ENCODE results near the gene ANKLE2. TPM values are rescaled to one million over a fixed set of nuclear protein-coding genes. Genes with fewer than 3 reads are reported as not detected.

Gene ANKLE2
- total and polyA plus RNA-seq, 2 of the 8 experiments (the other 6 are each of a cell fraction or from before 2014, with no cell fraction given), result 41.0 to 64.9 TPM

GRCh38 chr12:132710405-132711079 lies 51.1 kb downstream of the ANKLE2 start, which contains the start of gene PGAM5:
PGAM5 (plus strand) TSS chr12:132710842; CDS start chr12:132710877, 35 bp downstream.
- Histone ChIP-seq H3K14ac (ENCODE audit: insufficient read length) (peak within 1 kb of the TSS; percentile 84), H2AFZ (ENCODE audit: low read length) (peak within 1 kb of the TSS; percentile 87; the same call in 1 of the 2 replicates), H2BK5ac (ENCODE audit: low read depth, low read length) (peak within 1 kb of the TSS; percentile 88), H3K79me2 (ENCODE audit: control insufficient read depth in 1 of 2, insufficient read depth in 2 of 2, low read length in 2 of 2) (peaks cover 7 to 33% of the 10 kb centered on the region in 2 experiments), H3K9ac (replicated peaks in 1 of 4; ENCODE audit: extremely low read depth in 1 of 4, low read depth in 3 of 4, low read length in 3 of 4) (peak within 1 kb of the TSS; percentile 55 to 77 (median 72)), H3K9me3 (ENCODE audit: insufficient read depth in 2 of 2, low read depth in 1 of 2, low read length in 1 of 2) (no peaks in the 10 kb centered on the region; a peak in 1 of 4 replicates), H3K79me1 (ENCODE audit: low read depth, low read length) (peaks cover 9% of the 10 kb centered on the region), H3K23ac (ENCODE audit: insufficient read length) (no peak within 1 kb of the TSS), H2BK120ac (replicated peaks; ENCODE audit: low read depth, low read length) (peak within 1 kb of the TSS; percentile 83), H4K20me1 (replicated peaks in 1 of 2; ENCODE audit: control insufficient read depth in 1 of 2, insufficient read depth in 2 of 2, low read length in 2 of 2) (peaks cover 3 to 11% of the 10 kb centered on the region in 2 experiments), H3K27me3 (replicated peaks in 1 of 4; ENCODE audit: control insufficient read depth in 3 of 4, extremely low read depth in 1 of 4, insufficient read depth in 3 of 4, low read length in 3 of 4) (no peaks in the 10 kb centered on the region), H3K4ac (replicated peaks; ENCODE audit: insufficient read length, low read depth, low read length) (no peak within 1 kb of the TSS), H4K8ac (ENCODE audit: extremely low read depth, insufficient read depth, low read length) (peak within 1 kb of the TSS; percentile 86), H4K5ac (ENCODE audit: insufficient read length, low read depth, low read length) (peak within 1 kb of the TSS; percentile 83), H3K56ac (replicated peaks; ENCODE audit: insufficient read length, low read depth, low read length) (peak within 1 kb of the TSS; percentile 92), H3K23me2 (ENCODE audit: low read depth, low read length) (peaks cover 6% of the 10 kb centered on the region; the same call in 1 of the 2 replicates), H4K91ac (replicated peaks; ENCODE audit: insufficient read length, low read length) (peak within 1 kb of the TSS; percentile 54), H3K4me3 (ENCODE audit: extremely low read depth in 1 of 4, insufficient read depth in 2 of 4, low read depth in 3 of 4, low read length in 4 of 4) (peak within 1 kb of the TSS; percentile 82 to 94 (median 86)), H2AK5ac (ENCODE audit: low read depth, low read length) (no peak within 1 kb of the TSS), H3K36me3 (ENCODE audit: control insufficient read depth in 2 of 4, insufficient read depth in 4 of 4, low read length in 3 of 4) (peaks cover 4 to 10% (median 5%) of the 10 kb centered on the region in 4 experiments; a peak in 6 of 8 replicates), H3K27ac (ENCODE audit: low read depth, low read length) (peak within 1 kb of the TSS; percentile 64; the same call in 1 of the 2 replicates), H2BK20ac (ENCODE audit: low read length) (no peak within 1 kb of the TSS), H3K4me2 (ENCODE audit: insufficient read depth in 1 of 2, low read depth in 2 of 2, low read length in 2 of 2) (peak within 1 kb of the TSS; percentile 93 to 94), H2BK12ac (ENCODE audit: low read depth, low read length) (no peak within 1 kb of the TSS), H3K4me1 (replicated peaks in 1 of 4; ENCODE audit: control insufficient read depth in 3 of 4, insufficient read depth in 4 of 4, low read length in 3 of 4) (no peaks in the 10 kb centered on the region; a peak in 1 of 7 replicates), H2BK15ac (ENCODE audit: low read length) (no peak within 1 kb of the TSS; the same call in 1 of the 2 replicates), H3K18ac (ENCODE audit: extremely low read depth, low read length) (peak within 1 kb of the TSS; percentile 93)
- DNase-seq (ENCODE audit: low read depth in 1 of 2, low spot score in 2 of 2) (peak; percentile 23 to 78), FAIRE-seq (no peak)
- ChIA-PET CTCF (ENCODE audit: partially characterized antibody) (no interaction called here), POLR2A (ENCODE audit: partially characterized antibody) (interaction anchor here (0.6 to 2.6 kb wide), 14 partner anchors 8 to 781 kb away, joined by 3 to 21 read pairs (median 5); partner anchors contain the start of genes POLE and PXMP2)
- 0% methylated on average over 46 of the region's 94 CpGs; no CpG with 5 or more reads in 1 of the 2 experiments for WGBS, 2 experiments (ENCODE audit: extremely low coverage in 1 of 2, insufficient coverage in 1 of 2, insufficient read length in 1 of 2, insufficient replicate concordance in 2 of 2, low coverage in 1 of 2, low lambda C conversion rate in 2 of 2, missing lambda C conversion rate in 1 of 2)
- TF ChIP-seq EZH2 (IDR thresholded peaks at IDR 0.05; ENCODE audit: low read depth, low read length, severe bottlenecking), result no peak
- no peak for TF ChIP-seq CEBPB (IDR thresholded peaks at IDR 0.05; ENCODE audit: low read depth, low read length)
- no peak for TF ChIP-seq CTCF (IDR thresholded peaks at IDR 0.05; ENCODE audit: control extremely low read depth in 1 of 3, insufficient read depth in 1 of 3, low read depth in 1 of 3, low read length in 3 of 3)
- TF ChIP-seq USF2 (IDR thresholded peaks at IDR 0.05; ENCODE audit: low read length), result no peak
- no peak for TF ChIP-seq TEAD4 (IDR thresholded peaks at IDR 0.05; ENCODE audit: low read depth, low read length)
- no peak for TF ChIP-seq CREB1 (IDR thresholded peaks at IDR 0.05)
- no peak for TF ChIP-seq NRF1 (IDR thresholded peaks at IDR 0.05; ENCODE audit: low read depth, low read length)
- no peak for TF ChIP-seq NANOG (IDR thresholded peaks at IDR 0.05; ENCODE audit: insufficient read depth, low read depth, low read length, poor library complexity, severe bottlenecking)

Data from H1 (cell line).